Muscle layer of duodenum (tissue), 2 donors: ENCODE results near the gene NT5C2.
"Not testable (repeated sequence)": the region's sequence is repeated elsewhere in the genome, so short reads cannot be mapped to it uniquely, and the experiment has no call there.

Source experiments
- H3K27ac ChIP-seq: one replicate; pipeline ENCODE4 v1.7.0; 2013; ENCODE audit warnings: mild to moderate bottlenecking, low read length
- H3K27me3 ChIP-seq: one replicate; pipeline ENCODE4 v1.7.0; 2013; ENCODE audit warnings: low read depth, mild to moderate bottlenecking, control low read depth, low read length
- H3K36me3 ChIP-seq, 2 donors: one replicate each; pipeline ENCODE4 v1.7.0; 2013; ENCODE audit warnings: low read length in 2 of 2, control low read depth in 1 of 2, mild to moderate bottlenecking in 1 of 2; ENCODE audit not compliant: insufficient read depth in 2 of 2, control insufficient read depth in 1 of 2
- H3K4me1 ChIP-seq, 2 donors: one replicate each; pipeline ENCODE4 v1.7.0; 2013; ENCODE audit warnings: low read length in 2 of 2, mild to moderate bottlenecking in 2 of 2, control low read depth in 1 of 2, moderate library complexity in 1 of 2; ENCODE audit not compliant: insufficient read depth in 2 of 2, control insufficient read depth in 1 of 2
- H3K4me3 ChIP-seq, 2 donors: one replicate each; pipeline ENCODE4 v1.7.0; 2013; ENCODE audit warnings: low read length in 2 of 2, low read depth in 1 of 2, mild to moderate bottlenecking in 1 of 2
- H3K9me3 ChIP-seq, 2 donors: one replicate each; pipeline ENCODE4 v1.7.0; 2013; ENCODE audit warnings: low read length in 2 of 2, control low read depth in 1 of 2, mild to moderate bottlenecking in 1 of 2; ENCODE audit not compliant: control insufficient read depth in 1 of 2
- donor health status: healthy.

Gene NT5C2

GRCh38 chr10:103183991-103184451 is 9.1 kb downstream of the NT5C2 start:
- not testable (repeated sequence) for H3K36me3 ChIP-seq, H3K27ac ChIP-seq, H3K9me3 ChIP-seq, H3K4me3 ChIP-seq, H3K27me3 ChIP-seq
- H3K4me1 ChIP-seq = peaks cover 6 to 29% of the 10 kb centered on the region in 2 donors

DNA sequence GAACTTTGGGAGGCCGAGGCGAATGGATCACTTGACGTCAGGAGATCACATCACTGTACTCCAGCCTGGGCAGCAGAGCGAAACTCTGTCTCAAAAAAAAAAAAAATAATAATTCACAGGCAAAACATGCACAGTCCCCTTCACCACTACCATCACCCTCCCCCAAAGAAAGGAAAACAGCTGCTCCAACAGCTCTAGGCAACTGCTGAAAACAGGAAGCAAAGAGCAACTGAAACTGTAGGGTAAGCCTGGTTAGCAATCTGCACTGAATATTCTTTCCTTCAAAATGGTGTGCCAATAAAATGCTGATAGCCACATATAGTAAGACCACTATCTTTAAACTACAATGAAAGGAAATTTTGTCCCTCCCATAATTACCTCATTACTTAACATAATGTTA is 11.8 kb downstream of the NT5C2 start:
- Histone ChIP-seq H3K36me3 (peaks cover 4 to 11% of the 10 kb centered on the region in 2 donors), H3K4me1 (peaks cover 6 to 22% of the 10 kb centered on the region in 2 donors), H3K27ac (no peak overlapping the region)

DNA sequence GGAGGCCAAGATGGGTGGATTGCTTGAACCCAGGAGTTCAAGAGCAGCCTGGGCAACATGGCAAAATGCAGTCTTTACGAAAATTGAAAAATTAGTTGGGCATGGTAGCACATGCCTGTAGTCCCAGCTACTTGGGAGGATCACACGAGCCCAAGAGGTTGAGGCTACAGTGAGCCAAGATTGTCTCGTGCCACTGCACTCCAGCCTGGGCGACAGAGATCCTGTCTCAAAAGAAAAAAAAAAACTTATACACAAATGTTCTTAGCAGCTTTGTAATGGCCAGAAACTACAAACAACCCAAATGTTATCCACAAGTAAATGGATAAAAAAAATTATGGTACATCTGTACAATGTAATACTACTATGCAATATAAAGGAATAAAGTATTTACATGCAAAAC is 12.6 kb downstream of the NT5C2 start:
- Histone ChIP-seq H3K4me3 (no peak overlapping the region), H3K27me3 (no peaks in the 10 kb centered on the region), H3K27ac (no peak overlapping the region), H3K4me1 (peaks cover 6 to 14% of the 10 kb centered on the region in 2 donors), H3K36me3 (peaks cover 4 to 17% of the 10 kb centered on the region in 2 donors), H3K9me3 (no peaks in the 10 kb centered on the region)

More for the DNA sequence above, 11.8 kb downstream of the NT5C2 start:
- Histone ChIP-seq H3K27me3 (no peaks in the 10 kb centered on the region), H3K9me3 (no peaks in the 10 kb centered on the region), H3K4me3 (no peak overlapping the region)

GRCh38 chr10:103177123-103177522 is 15.9 kb downstream of the NT5C2 start:
- Histone ChIP-seq H3K27me3 (no peaks in the 10 kb centered on the region), H3K9me3 (no peaks in the 10 kb centered on the region), H3K4me3 (no peak overlapping the region), H3K27ac (no peak overlapping the region), H3K4me1 (no peaks in the 10 kb centered on the region), H3K36me3 (peaks cover 4 to 33% of the 10 kb centered on the region in 2 donors)

- H3K27me3 ChIP-seq = no peaks in the 10 kb centered on the region
- H3K4me1 ChIP-seq = no peaks in the 10 kb centered on the region
- no peaks in the 10 kb centered on the region for H3K9me3 ChIP-seq
- H3K36me3 ChIP-seq = peaks cover 7 to 36% of the 10 kb centered on the region in 2 donors
- H3K27ac ChIP-seq = no peak overlapping the region
- H3K4me3 ChIP-seq = no peak overlapping the region
Observed at GRCh38 chr10:103175580-103176285, 17.3 kb downstream of the NT5C2 start.

- not testable (repeated sequence) for H3K4me1 ChIP-seq, H3K27ac ChIP-seq, H3K4me3 ChIP-seq, H3K9me3 ChIP-seq, H3K27me3 ChIP-seq
- peaks cover 3 to 39% of the 10 kb centered on the region in 2 donors for H3K36me3 ChIP-seq
Observed at GRCh38 chr10:103174324-103174723, 18.7 kb downstream of the NT5C2 start.

- H3K27ac ChIP-seq = no peak overlapping the region
- H3K27me3 ChIP-seq = no peaks in the 10 kb centered on the region
- H3K4me1 ChIP-seq = no peaks in the 10 kb centered on the region
- peaks cover 8 to 32% of the 10 kb centered on the region in 2 donors for H3K36me3 ChIP-seq
- H3K4me3 ChIP-seq = no peak overlapping the region
- no peaks in the 10 kb centered on the region for H3K9me3 ChIP-seq
Observed at GRCh38 chr10:103171278-103171677, 21.8 kb downstream of the NT5C2 start.

- H3K4me1 ChIP-seq = no peaks in the 10 kb centered on the region
- no peaks in the 10 kb centered on the region for H3K9me3 ChIP-seq
- H3K27me3 ChIP-seq = no peaks in the 10 kb centered on the region
- H3K36me3 ChIP-seq = peaks cover 8 to 17% of the 10 kb centered on the region in 2 donors
- H3K4me3 ChIP-seq = no peak overlapping the region
- H3K27ac ChIP-seq = no peak overlapping the region
Observed at GRCh38 chr10:103168438-103168837, 24.6 kb downstream of the NT5C2 start.

DNA sequence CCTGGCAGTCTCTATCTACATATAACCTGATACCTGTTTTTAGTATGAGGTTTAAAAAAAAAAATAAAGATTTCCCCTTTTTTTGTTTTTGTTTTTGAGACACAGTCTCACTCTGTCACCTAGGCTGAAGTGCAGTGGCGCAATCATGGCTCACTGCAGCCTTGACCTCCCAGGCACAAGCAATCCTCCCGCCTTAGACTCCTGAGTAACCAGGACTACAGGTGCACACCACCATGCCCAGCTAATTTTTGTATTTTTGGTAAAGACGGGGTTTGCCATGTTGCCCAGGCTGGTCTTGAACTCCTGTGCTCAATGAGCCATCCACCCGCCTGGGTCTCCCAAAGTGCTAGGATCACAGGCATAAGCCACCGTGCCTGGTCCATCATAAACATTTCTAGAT is 25.5 kb downstream of the NT5C2 start:
- H3K4me3 ChIP-seq, H3K4me1 ChIP-seq, H3K27me3 ChIP-seq, H3K9me3 ChIP-seq, H3K27ac ChIP-seq: not testable (repeated sequence)
- H3K36me3 ChIP-seq = peaks cover 8 to 13% of the 10 kb centered on the region in 2 donors

DNA sequence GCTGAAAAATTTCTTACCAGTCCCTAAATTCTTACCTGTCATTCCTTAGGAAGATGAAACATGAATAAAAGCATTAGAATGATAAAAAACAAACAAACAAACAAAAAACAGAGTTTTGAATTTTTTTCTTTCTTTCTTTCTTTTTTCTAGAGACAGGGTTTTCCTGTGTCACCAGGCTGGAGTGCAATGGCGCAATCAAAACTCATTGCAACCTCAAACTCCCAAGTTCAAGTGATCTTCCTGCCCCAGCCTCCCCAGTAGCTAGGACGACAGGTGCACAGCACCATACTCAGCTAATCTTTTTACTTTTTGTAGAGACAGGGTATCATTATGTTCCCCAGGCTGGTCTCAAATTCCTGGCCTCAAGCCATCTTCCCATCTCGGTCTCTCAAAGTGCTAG is 26.5 kb downstream of the NT5C2 start:
- Histone ChIP-seq H3K36me3 (peaks cover 8 to 12% of the 10 kb centered on the region in 2 donors), H3K9me3 (no peaks in the 10 kb centered on the region), H3K27me3 (no peaks in the 10 kb centered on the region), H3K27ac (no peak overlapping the region), H3K4me1 (no peaks in the 10 kb centered on the region), H3K4me3 (no peak overlapping the region)

DNA sequence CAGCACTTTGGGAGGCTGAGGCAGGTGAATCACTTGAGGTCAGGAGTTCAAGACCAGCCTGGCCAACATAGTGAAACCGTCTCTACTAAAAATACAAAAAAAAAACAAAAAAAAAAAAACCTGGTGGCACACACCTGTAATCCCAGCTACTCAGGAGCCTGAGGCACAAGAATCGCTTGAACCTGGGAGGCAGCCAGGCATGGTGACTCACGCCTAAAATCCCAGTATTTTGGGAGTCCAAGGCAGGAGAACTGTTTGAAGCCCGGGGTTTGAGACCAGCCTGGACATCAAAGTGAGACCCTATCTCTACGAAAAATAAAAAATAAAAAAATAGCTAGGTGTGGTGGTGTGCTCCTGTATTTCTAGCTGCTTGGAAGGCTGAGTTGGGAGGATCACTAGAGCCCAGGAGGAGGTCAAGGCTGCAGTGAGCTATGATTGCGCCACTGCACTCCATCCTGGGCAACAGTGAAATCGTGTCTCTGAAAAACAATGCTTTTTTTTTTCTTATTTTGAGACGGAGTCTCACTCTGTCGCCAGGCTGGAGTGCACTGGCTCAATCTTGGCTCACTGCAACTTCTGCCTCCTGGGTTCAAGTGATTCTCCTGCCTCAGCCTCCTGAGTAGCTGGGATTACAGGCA is 29.2 kb downstream of the NT5C2 start:
- H3K9me3 ChIP-seq, H3K27me3 ChIP-seq, H3K4me3 ChIP-seq, H3K4me1 ChIP-seq, H3K36me3 ChIP-seq, H3K27ac ChIP-seq: not testable (repeated sequence)
